ENCODE data around the gene RGS18.
"Not testable (repeated sequence)": the region's sequence is repeated elsewhere in the genome, so short reads cannot be mapped to it uniquely, and the experiment has no call there.

The RGS18 gene

GRCh38 chr1:192123212-192123611 is 35.0 kb upstream of the RGS18 start:
- Histone ChIP-seq H3K27me3 (no peaks in the 10 kb centered on the region), H3K27ac (no peak overlapping the region), H3K9me3 (no peaks in the 10 kb centered on the region), H3K4me1 (no peaks in the 10 kb centered on the region), H3K4me3 (no peak overlapping the region), H3K36me3 (no peaks in the 10 kb centered on the region)
- TF ChIP-seq, protein P1, sequence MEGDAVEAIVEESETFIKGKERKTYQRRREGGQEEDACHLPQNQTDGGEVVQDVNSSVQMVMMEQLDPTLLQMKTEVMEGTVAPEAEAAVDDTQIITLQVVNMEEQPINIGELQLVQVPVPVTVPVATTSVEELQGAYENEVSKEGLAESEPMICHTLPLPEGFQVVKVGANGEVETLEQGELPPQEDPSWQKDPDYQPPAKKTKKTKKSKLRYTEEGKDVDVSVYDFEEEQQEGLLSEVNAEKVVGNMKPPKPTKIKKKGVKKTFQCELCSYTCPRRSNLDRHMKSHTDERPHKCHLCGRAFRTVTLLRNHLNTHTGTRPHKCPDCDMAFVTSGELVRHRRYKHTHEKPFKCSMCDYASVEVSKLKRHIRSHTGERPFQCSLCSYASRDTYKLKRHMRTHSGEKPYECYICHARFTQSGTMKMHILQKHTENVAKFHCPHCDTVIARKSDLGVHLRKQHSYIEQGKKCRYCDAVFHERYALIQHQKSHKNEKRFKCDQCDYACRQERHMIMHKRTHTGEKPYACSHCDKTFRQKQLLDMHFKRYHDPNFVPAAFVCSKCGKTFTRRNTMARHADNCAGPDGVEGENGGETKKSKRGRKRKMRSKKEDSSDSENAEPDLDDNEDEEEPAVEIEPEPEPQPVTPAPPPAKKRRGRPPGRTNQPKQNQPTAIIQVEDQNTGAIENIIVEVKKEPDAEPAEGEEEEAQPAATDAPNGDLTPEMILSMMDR (IDR thresholded peaks at IDR 0.05) = no peak
- no peak for DNase-seq
- intact Hi-C loops (cut with DNase I; ENCODE audit: low total_unique reads) = no loop called here

DNA sequence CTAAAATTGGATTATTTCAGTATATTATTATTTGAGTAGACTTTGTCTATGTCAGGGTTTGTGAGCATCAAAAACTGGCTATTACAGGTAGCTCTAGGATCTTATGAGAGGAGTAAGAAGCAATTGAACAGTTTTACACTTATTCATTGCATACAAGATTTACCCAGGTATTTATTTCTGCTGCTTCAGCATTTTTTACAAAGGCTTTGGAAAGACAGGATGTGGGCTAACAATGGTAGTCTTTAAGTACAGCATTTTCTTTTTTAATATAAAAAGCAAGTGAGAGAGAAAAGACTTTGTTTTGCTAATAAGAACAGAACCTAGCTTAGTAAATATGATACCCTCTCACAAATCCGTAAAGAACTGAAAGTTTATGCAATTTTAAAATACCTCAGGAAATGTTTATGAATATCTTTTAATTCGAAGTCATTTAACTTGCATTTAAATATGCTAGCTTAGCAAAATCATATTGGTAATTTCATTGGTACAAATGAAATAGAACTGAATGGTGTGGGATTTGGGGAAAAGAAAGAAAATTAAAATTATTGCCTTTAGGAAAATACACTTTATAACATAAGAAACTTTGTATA is 32.1 kb upstream of the RGS18 start:
- Histone ChIP-seq H3K27me3 (no peaks in the 10 kb centered on the region), H3K4me1 (no peaks in the 10 kb centered on the region), H3K4me3 (no peak overlapping the region), H3K27ac (no peak overlapping the region), H3K36me3 (no peaks in the 10 kb centered on the region), H3K9me3 (no peaks in the 10 kb centered on the region)
- TF ChIP-seq, protein P1 (IDR thresholded peaks at IDR 0.05) = no peak
- intact Hi-C loops (cut with DNase I; ENCODE audit: low total_unique reads) = no loop called here
- DNase-seq = no peak

GRCh38 chr1:192130175-192130574 is 28.1 kb upstream of the RGS18 start:
- intact Hi-C loops (cut with DNase I; ENCODE audit: low total_unique reads) = no loop called here
- Histone ChIP-seq H3K27me3 (no peaks in the 10 kb centered on the region), H3K4me1 (no peaks in the 10 kb centered on the region), H3K4me3 (no peak overlapping the region), H3K27ac (no peak overlapping the region), H3K36me3 (no peaks in the 10 kb centered on the region), H3K9me3 (no peaks in the 10 kb centered on the region)
- no peak for DNase-seq
- TF ChIP-seq, protein P1 (IDR thresholded peaks at IDR 0.05) = no peak

DNA sequence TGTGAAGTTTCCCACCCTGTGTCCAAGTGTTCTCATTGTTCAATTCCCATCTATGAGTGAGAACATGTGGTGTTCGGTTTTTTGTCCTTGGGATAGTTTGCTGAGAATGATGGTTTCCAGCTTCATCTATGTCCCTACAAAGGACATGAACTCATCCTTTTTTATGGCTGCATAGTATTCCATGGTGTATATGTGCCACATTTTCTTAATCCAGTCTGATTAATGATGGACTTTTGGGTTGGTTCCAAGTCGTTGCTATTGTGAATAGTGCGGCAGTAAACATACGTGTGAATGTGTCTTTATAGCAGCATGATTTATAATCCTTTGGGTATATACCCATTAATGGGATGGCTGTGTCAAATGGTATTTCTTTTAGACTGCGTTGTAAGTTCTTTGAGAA is 27.4 kb upstream of the RGS18 start:
- DNase-seq; H3K4me1 ChIP-seq; H3K4me3 ChIP-seq; H3K36me3 ChIP-seq; H3K27me3 ChIP-seq; H3K27ac ChIP-seq; intact Hi-C loops (cut with DNase I; ENCODE audit: low total_unique reads); H3K9me3 ChIP-seq: not testable (repeated sequence)

DNA sequence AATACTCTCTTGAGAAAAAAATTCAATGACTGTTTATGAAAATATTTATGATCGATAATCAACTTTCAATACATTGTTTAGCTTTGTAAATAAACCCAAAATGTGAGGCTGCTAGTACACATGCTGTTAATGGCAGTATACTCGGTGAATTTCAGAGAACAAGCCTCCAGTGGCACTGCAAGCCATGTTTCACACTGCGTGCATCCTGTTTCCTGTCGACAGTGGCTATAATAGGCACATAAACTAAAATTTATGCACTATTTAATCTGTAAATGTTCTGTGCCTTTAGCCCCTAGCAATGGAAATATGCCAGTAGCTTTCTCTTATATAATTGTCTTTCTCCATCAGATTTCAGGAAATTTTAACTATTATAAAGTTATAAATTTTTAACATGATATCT is 26.3 kb upstream of the RGS18 start:
- no peak overlapping the region for H3K27ac ChIP-seq
- no peaks in the 10 kb centered on the region for H3K36me3 ChIP-seq
- intact Hi-C loops (cut with DNase I; ENCODE audit: low total_unique reads) = no loop called here
- TF ChIP-seq, protein P1 (IDR thresholded peaks at IDR 0.05) = no peak
- no peaks in the 10 kb centered on the region for H3K9me3 ChIP-seq
- no peaks in the 10 kb centered on the region for H3K27me3 ChIP-seq
- no peaks in the 10 kb centered on the region for H3K4me1 ChIP-seq
- DNase-seq = no peak
- no peak overlapping the region for H3K4me3 ChIP-seq

GRCh38 chr1:192133350-192133926 is 24.8 kb upstream of the RGS18 start:
- Histone ChIP-seq H3K27me3 (no peaks in the 10 kb centered on the region), H3K36me3 (no peaks in the 10 kb centered on the region), H3K27ac (no peak overlapping the region), H3K9me3 (no peaks in the 10 kb centered on the region), H3K4me3 (no peak overlapping the region), H3K4me1 (no peaks in the 10 kb centered on the region)
- intact Hi-C loops (cut with DNase I; ENCODE audit: low total_unique reads) = no loop called here
- TF ChIP-seq, protein P1 (IDR thresholded peaks at IDR 0.05) = no peak
- DNase-seq = no peak

All from tibial artery (tissue), 4 donors.